Stimulated activated CD4-positive, alpha-beta T cell treated with anti-CD3 and anti-CD28 coated beads, Interleukin-15, amount 100 ng/mL, for 24 hours (primary cell): ENCODE data around the gene FKBP9.

ENCODE experiments used
- DNase-seq: peaks from one replicate; pipeline ENCODE4 v3.0.0-alpha.2; 2020

Gene FKBP9

DNA sequence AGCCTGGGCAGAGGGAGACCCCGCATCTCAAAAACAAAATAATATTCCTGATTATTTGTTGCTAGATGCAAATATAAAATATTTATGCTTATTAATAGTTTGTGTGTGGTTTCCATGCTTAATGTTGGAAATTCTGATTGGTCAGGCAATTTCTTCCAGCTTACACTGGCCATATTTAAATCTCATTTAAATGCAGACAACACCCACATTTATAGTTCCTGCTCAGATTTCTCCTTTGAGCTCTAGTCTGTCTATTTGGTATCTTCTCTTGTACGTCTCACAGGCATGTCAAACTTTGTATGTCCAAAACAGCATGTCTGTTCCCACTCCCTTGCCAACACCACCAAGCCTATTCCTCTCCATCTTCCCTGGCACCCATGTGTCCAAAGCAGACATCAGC, 52.5 kb downstream of the FKBP9 start:
- no peak for DNase-seq

DNA sequence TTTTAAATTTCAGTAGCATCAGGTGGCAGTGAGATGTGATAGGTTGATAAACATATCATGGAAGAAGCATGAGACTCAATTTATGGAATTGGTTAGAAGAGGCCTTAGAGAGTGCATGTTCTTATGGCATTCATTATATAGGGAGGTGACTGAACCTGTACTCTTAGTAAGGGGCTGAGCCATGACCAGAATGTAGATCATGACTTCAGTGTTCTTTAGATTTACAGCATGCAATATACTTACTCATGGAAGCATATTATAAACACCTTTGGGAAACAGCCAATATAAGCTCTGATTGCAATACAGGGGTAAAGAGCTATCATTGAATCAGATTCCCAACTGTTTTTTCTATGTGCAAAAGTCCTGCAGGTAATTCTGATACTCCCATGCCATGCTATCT, 55.1 kb downstream of the FKBP9 start:
- no peak for DNase-seq

DNA sequence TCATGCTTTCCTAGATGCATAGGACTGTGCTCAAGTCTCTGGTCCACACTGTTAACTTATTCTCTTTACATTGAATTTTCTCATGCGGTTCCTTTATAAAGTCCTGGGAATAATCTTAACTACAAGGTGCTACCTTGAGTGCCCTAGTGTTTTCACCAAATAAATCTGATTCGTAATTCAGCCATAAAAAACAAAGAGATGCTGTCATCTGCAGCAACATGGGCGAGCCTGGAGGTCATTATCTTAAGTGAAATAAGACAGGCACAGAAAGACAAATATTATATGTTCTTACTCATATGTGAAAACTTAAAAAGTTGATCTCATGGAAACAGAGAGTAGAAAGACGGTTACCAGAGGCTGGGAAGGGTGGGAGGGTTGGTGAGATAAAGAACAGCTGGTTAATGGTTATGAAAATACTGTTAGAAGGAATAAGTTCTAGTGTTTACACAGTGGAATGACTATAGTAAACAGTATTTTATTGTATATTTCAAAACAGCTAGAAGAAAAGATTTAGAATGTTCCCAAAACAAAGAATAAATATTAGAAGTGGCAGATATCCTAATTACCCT, 67.0 kb downstream of the FKBP9 start:
- no peak for DNase-seq

DNA sequence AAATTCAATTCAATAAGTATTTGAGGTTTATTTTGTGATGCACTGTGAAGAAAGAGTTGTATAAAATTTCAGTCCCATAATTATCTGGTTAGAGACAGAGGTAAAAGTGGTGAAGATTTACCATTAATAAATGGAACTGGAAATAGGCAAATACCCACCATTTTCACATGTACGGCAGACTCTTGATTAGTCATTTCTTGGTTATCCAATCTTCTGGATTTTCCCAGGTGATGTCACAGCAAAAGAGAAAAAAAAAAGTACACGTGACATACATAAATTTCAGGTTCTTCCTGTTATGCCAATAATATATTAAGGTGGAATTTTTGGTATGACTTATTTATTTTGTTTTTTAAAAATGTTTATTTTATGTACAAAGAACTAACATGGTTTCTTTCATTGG, 78.5 kb downstream of the FKBP9 start:
- DNase-seq = no peak

DNA sequence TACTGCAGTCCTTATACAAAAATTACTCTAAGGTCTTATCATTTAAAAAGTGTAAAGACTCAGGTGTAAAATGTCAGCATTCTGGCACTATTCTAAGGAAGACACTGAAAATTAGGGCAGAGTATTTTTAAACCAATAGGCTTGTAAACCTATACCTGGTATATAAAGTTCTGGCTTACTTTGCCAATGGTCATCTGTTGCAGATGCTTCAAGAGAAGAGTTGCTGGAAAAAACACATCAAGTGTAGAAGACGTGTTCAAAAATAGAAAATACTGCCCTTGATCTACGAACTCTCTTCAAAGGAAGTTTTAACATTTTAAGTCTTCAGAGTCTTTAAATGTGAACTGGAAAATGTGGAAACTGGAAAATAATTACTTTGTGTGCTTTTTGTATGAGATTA, 81.4 kb downstream of the FKBP9 start:
- DNase-seq = no peak

DNA sequence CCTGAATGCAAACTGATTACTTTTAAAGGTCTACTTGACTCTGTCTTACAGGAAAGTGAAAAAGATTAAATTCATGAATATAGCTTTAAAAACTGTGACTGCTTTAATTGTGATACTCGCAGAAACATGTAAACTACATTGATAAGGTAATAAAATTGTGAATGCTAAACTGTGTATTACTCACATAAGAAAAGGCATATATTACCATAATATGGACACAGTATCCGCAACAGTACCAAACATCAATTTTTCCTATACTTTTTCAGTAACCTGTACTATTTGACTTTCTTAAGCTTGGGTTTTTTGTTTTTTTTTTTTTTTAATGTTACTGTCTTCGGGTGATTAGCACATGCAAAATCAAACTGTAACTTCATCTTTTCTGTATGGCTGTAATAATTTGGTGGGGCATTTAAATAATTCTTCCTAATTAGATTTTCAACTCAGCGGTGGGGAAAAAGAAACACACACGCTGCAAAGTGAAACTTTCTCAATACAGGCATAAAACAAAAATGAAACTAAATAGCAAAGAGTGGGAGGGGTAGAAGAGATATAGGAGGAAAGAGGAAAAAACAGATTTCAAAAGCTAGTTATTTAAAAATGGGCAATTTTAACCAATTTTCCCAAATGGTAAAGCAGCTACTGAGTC, 82.1 kb downstream of the FKBP9 start:
- DNase-seq = no peak

DNA sequence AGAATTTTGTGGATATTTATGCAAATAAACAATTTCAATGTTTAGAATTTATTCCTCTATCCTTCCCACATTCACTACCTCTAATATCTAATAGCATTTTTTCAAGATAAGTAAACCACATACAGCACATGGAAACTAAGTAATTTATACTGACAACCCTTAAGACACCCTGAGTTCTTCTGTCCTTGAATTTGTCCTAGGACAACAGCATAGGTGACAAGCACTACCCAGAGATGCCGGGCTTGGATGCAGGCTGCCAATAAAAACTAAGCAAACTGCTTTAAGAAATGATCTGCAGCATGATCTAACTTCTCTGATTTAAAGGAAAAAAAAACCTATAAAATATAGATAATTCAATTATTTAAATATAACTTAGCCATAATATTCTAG, 82.7 kb downstream of the FKBP9 start:
- no peak for DNase-seq

DNA sequence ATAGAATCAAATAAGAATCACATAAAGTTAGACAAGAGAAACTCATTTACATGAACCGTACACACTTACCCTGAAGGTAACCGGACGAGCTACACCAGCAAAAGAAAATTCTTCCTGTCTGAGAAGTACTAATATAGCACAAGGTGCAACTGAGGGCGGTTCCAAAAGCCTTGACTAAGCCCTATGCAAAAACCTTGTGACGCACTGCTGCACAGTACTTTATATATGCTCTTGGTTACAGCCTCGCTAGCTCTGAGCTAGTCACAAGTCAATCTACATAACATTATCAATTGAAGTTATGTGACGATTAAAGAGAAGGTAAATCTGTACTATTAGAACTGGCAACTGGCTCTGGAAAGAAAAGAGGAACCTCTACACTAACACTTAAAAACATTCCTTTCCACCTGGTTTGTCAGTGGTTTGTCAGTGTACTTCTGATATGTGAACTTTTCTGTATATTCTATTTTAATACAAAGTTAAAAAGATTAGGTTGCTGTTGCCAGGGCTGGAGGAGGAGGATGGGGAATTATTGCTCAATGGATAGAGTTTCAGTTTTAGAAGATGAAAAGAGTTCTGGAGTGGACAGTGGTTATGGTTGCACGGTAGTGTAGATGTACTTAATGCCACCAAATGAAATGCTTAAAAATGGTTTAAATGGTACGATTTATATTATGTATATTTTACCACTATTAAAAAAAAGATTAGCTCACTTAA, 83.7 kb downstream of the FKBP9 start:
- DNase-seq = peak; percentile 65

DNA sequence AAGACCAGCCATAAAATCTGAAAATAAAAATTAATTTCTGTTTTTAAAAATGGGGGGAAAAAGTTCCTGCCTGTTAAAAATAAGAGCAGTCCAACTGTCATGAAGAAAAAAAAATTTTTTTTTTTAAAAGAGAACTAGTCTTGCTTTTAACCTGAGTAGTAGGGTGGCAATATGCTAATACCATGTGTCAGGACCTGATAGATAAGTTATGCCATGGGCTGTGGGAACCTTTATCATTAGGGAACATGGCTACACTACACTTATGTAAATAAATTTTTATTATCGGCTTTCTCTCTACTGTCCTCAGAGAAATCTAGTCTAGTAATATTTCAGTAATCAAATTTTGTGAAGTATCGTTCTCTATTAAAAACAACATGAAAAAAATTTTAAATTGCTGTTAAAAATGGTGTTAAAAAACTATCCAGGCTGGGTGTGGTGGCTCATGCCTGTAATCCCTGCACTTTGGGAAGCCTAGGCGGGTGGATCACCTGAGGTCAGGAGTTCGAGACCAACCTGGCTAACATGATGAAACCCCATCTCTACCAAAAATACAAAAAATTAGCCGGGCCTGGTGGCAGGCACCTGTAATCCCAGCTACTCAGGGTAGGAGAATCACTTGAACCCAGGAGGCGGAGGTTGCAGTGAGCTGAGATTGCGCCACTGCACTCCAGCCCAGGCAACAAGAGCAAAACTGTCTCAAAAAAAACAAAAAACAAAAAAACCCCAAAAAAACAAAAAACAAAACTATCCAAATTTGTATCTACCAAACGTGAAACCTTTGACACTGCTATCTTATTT, 84.6 kb downstream of the FKBP9 start:
- no peak for DNase-seq

DNA sequence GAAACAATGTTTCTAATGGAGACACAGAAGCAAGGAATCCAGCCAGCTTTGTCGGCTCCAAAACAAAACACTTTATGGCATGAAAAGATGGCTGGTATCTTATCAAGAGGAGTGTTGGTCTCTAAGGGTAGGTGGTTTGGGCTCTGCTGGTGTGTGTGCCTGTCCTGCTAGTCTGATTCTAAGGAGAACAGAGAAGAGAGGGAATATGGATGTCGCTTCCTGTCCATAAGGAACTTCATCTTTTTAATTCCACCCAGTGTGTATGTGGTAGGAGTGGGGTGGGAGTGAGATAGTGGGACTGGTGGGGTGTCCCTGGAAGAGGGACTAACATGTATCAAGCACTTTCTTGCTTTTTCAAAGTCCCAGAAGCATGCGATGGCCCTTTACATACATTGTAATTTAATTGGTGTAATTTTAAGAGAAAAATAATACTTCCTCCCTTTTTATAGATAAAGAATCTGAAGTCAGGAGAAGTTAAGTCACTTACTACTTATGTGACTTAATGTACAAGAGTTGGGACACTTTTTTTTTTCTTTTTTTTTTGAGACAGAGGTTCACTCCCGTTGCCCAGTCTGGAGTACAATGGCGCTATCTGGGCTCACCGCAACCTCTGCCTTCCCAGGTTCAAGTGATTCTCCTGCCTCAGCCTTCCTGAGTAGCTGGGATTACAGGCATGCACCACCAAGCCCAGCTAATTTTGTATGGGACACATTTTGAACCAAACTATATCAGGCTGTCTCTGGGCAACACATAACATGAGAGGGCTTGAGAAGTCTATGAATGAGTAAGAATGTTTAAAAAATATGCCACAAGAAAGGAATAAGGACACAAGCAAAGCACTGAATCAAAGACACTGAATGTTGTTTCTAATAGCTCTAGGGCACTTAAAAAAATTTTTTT, 86.5 kb downstream of the FKBP9 start:
- DNase-seq = no peak

DNA sequence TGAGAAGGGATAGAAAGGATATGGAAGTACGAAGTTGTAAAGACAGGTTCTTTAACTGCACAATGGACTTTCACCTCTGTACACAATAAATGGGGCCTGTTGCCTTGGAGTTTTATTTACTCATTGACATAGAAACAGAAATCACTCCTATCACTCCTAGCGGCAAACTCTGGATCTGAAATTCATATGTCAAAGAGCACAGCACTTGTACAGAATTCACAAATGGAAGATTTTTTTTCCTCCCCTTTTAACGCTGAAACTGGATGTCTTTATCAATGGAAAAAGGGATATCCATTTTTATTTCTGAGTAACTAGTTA, 87.1 kb downstream of the FKBP9 start:
- DNase-seq = no peak

DNA sequence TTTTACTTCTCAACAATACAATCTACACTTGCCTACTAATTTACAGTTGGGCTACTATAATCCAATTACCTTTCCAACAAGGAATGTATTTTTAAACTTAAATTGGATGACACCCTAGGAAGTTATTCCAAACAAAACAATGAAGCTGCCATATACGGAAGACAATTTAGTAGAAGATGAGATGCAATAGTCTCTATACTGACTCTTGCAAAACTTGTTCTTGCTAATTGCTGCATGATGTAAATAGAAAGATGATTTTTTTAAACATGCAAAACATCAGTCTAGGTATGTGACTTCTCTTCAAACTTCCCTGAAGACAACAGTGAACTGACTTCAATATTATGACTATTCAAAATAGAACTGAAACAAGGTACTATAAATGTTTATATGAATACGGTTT, 87.7 kb downstream of the FKBP9 start:
- no peak for DNase-seq

DNA sequence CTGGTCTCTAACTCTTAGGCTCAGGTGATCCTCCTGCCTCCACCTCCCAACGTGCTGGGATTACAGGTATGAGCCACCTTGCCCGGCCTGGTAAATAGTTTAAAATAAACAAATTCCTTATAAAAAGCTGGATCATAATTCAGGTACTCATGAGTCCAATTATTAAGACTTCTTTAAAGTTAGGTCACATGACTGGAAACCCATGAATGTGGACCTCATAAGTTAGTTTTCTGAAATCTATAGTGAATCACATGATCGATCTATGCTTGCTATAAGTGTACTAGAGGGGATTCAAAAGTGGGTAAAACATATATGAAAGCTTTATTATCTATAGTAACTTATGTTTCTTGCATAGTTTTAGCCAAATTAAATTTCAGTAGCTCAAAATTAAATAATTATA, 91.0 kb downstream of the FKBP9 start:
- DNase-seq = no peak

DNA sequence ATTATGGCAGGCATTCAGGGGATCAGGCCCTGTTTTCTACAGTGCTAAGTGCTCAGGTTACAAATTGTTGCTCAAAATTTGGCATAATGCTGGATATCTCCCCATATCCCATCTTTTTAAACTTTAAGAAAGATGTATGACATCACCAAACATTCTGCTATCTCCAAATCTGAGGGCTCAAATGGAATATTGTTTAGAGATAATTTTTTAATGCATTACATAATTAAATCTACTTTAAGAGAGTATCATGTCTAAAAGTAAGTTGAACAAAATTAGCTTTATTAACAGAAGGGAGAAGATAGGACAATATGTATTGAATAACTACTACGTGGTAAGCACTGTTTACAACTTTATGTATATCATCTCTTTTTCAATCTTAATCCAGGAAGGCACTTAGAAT, 91.5 kb downstream of the FKBP9 start:
- no peak for DNase-seq

DNA sequence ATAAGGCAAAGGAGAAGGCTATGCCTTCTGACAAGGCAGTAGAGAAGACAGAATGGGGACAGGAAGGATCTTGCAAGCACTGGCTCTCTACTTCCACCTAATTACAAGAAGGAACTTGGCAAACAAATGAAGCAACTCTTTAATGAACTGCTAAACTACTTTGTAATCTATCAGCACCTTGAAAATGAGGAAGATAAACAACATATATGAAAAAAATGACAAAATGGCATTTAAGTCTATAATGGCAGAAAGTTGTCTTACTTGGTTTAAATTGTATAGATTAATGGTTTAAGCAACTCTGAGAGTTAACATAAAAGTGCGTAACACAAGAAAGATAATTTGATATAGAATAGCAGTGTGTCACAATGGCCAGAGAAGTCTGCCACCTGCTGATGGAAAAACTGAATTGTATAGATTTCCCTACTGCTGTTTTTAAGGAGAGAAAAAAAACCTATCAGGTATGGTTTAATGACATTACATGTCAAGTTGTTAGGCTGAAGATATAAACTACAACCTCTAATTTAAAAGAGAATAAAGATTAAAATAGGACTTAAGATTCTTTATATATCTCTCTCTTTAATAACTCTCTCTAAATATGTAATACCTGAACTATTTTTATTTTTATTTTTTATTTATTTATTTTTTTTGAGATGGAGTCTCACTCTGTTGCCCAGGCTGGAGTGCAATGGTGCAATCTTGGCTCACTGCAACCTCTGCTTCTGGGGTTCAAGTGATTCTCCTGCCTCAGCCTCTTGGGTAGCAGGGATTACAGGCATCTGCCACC, 93.5 kb downstream of the FKBP9 start:
- no peak for DNase-seq

DNA sequence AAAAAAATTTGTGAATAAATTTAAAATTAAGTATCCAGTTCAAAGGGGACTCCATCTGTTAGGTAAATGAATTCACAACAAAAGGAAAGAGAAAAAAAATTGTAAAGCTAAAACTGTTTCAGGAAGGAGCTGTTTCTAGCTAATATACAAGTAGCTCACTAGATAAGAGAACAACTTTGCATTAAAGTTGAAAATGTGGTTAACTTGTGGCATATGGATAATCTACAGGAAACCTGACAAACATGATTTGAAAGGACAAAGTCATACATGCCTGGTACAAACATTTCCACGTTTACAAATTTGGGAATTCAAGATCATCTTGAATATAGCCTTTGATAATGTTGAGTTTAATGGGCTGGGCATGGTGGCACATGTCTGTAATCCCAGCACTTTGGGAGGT, 96.5 kb downstream of the FKBP9 start:
- DNase-seq = no peak

DNA sequence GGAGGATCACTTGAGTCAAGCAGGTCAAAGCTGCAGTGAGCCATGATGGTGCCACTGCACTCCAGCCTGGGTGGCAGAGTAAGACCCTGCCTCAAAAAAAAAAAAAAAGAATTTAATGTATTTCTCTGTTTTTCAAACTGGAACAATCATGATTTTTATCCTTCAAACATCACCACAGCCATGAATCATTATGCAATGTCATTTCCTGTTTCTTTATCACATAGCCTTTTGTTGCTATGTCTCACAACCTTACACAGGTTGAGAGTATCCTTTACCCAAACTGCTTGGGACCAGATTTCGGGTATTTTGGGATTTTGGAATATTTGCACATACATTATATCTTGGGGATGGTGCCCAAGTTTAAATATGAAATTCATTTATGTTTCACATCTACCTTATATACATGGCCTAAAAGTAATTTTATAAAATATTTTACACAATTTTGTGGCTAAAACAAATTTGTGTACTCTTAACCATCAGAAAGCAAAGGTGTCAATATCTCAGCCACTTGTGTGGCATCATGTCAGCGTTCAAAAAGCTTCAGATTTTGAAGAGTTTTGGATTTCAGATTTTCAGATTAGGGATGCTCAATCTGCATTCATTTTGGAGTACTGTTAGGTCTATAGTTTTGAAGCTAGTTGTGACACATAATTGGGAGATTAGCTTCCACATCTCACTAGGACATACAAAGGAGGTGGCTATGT, 97.2 kb downstream of the FKBP9 start:
- DNase-seq = no peak

DNA sequence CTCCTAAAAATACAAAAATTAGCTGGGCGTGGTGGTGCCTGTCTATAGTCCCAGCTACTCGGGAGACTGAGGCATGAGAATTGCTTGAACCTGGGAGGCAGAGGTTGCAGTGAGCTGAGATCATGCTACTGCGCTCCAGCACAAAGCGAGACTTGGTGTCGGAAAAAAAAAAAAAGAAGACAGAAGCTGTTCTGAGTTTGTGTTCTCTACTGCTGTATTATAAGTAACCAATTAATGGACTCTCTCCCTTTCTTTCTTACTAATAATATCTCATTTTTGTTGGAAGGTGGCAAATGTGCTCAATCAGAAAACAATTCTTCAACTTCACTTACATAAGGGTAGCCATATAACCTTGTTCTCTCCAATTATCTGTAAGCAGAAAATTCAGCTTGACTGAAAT, 97.9 kb downstream of the FKBP9 start:
- DNase-seq = no peak
